B cell (primary cell): Measurements from ENCODE around the gene SEMA4A.

ENCODE experiments used
- CTCF ChIP-seq: fragments of 200-600 bp; IDR thresholded peaks from one replicate; pipeline ENCODE4 v1.8.0; 2022; ENCODE audit warnings: antibody characterized with exemption, mild to moderate bottlenecking
- EZH2 ChIP-seq: IDR thresholded peaks from 2 replicates; pipeline ENCODE4 v1.6.1; 2012; ENCODE audit warnings: borderline replicate concordance, low read depth, mild to moderate bottlenecking, moderate library complexity, low read length; ENCODE audit not compliant: insufficient read depth, poor library complexity, severe bottlenecking

GRCh38 chr1:156225677-156226014, 72.3 kb downstream of the SEMA4A start:
- peak; percentile 24 for TF ChIP-seq CTCF
- no peak for TF ChIP-seq EZH2
